ENCODE measurements around the gene HIGD1B.

GRCh38 chr17:44865931-44866330, 18.2 kb downstream of the HIGD1B start:
- TF ChIP-seq CTCF (IDR thresholded peaks at IDR 0.05; ENCODE audit: low read length): no peak
- no peak for TF ChIP-seq EZH2 (IDR thresholded peaks at IDR 0.05; ENCODE audit: borderline replicate concordance, low read length)

Measured in OCI-LY1 (cell line).